Coronary artery (tissue), 2 donors: ENCODE measurements around the gene MIF4GD.

Experiments used
- DNase-seq: peaks from one replicate; pipeline ENCODE4 v3.0.0-alpha.2; 2017; ENCODE audit warnings: low spot score
- H3K27ac ChIP-seq, 2 donors: fragments of 200-600 bp; sonication (generic); one replicate each; pipeline ENCODE4 v1.5.1; 2016 to 2019
- H3K4me3 ChIP-seq: fragments of 200-600 bp; sonication (generic); 2 replicates; pipeline ENCODE4 v1.5.1; 2016; ENCODE audit warnings: mild to moderate bottlenecking, moderate library complexity
- TF ChIP-seq, protein P1 (sequence below): fragments of 200-600 bp; sonication (generic); IDR thresholded peaks from one replicate; pipeline ENCODE4 v1.5.1; 2019; ENCODE audit warnings: antibody characterized with exemption

Gene MIF4GD

DNA sequence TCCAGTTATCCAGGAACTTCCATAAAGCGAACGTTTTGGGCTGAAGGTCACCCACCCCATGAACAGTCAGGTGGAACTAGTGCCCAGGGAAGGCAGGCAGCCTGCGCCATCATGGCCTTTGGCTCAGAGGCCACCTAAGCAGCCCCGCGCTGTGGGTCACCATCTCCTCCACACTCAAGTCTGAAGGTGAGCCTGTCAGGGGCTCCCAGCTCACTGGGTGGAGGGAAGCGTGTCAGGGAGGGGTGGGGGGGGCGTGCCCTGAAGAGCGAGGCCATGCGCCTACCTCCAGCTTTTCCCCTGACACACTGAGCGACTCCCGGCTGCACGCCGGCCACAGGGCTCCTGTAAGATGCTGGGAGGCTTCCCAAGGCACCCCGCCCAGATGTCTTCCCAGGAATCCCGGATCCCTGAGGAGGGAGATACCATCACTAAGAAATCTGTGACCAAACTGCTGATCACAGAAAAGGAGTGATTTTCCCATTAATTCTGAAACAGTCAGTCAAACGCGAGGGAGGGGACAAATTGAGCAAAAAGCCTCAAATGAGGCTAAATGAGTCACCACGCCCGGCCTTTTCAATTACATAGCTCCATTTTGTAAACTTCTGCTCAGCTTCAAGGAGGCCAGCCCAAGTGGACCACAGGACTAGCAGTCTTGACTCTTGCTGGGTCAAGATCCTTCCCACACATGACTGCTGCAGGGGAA, 44.7 kb upstream of the MIF4GD start:
- no peak overlapping the region for H3K4me3 ChIP-seq
- H3K27ac ChIP-seq, result peak overlapping the region in 1 of 2 donors; percentile 72
- DNase-seq, result no peak
- TF ChIP-seq, protein P1, sequence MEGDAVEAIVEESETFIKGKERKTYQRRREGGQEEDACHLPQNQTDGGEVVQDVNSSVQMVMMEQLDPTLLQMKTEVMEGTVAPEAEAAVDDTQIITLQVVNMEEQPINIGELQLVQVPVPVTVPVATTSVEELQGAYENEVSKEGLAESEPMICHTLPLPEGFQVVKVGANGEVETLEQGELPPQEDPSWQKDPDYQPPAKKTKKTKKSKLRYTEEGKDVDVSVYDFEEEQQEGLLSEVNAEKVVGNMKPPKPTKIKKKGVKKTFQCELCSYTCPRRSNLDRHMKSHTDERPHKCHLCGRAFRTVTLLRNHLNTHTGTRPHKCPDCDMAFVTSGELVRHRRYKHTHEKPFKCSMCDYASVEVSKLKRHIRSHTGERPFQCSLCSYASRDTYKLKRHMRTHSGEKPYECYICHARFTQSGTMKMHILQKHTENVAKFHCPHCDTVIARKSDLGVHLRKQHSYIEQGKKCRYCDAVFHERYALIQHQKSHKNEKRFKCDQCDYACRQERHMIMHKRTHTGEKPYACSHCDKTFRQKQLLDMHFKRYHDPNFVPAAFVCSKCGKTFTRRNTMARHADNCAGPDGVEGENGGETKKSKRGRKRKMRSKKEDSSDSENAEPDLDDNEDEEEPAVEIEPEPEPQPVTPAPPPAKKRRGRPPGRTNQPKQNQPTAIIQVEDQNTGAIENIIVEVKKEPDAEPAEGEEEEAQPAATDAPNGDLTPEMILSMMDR, result no peak

DNA sequence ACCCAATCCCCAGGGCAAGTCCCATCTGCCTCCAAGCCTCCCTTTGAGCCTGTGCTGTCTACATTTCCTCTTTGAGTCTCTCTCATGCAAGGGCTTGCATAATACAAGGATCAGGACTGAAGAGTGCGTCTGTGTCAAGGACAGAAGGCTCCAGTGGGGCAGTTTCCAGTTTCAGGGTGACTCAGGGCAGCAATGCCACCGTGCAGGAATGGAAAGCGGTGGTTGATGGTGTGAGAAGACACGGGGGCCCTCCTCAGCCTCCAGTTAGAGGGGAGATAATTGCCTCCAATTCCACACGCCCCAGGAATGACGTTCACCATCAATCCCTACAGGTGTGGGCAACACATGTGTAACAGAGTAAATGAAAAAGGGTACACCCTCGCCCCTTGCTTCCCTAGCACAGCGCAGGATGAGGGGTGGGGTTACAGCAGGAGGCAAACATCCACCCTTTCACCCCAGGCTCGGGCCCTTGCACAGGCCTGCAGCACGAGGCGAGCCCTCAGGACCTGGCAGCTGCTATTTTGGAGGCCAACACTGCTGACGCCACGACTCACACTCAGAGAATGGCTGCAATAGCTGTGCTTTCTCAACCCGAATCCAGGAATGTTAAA, 43.0 kb upstream of the MIF4GD start:
- H3K27ac ChIP-seq, result peak overlapping the region; percentile 9 to 78
- H3K4me3 ChIP-seq, result no peak overlapping the region
- no peak for DNase-seq
- TF ChIP-seq, protein P1, result no peak

DNA sequence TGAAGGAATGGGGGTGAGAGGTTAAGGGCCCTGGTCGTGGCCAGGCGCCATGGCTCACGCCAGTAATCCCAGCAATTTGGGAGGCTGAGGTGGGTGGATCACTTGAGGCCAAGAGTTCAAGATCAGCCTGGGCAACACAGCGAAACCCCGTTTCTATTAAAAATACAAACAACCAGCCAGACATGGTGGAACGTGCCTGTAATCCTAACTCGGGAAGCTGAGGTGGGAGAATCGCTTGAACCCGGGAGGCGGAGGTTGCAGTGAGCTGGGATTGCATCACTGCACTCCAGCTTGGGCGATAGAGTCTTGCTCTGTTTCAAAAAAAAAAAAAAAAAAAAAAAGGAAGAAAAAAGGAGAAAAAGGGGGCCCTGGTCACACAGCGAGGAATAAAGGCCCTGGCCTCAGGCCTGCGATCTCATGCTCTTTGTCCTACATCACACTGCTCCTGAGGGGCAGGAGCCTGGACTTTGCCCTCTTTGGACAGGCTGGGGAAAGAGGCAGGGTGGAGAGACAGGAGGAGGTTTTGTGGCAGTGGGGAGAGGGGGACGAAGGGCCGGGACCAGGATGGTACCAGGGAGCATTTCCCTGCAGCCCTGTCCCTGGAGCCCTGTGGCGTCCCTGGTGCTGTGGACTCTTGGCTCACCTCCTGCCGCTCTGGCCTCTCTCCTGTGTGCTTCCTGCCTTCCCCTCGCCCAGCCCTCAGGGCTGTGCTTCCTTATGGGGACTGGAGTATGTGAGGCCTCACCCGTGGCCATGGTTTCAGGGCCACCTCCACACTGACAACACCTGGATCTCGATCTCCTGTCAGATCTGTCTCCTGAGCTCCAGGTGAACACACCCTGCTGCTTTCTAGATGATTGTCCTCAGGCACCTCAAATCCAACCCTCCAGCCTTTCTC, 38.0 kb upstream of the MIF4GD start:
- Histone ChIP-seq H3K27ac (peak overlapping the region in 1 of 2 donors; percentile 73), H3K4me3 (no peak overlapping the region)
- TF ChIP-seq, protein P1, result no peak
- no peak for DNase-seq

DNA sequence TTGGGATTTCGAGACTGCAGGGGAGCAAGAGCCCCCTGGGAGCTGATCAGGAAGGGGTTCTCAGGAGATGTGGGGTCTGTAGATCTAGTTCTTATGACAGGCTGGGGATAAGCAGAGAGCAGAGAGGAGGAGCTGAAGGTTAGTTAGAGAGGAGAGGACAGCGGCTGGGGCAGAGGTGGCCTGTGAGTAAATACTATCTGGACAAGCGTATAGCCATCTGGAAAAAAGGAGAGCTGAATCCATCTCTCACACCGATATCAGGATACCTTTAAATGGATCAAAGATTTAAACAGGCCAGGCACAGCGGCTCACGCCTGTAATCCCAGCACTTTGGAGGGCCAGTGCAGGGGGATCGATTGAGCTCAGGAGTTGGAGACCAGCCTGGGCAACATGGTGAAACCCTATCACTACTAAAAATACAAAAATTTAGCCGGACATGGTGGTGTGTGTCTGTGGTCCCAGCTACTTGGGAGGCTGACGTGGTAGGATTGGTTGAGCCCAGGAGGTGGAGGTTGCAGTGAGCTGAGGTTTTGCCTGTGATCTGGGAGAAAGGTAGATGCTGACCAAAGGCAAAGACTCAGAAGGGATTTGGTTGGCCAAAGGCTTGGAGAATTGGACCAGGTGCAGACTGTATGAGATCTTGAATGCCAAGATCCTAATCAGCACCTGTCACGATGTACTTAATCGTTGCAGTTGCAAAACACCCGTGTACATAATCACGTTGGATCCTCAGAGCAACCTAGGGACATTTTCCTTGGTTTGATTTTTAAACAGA, 37.1 kb upstream of the MIF4GD start:
- no peak overlapping the region for H3K4me3 ChIP-seq
- TF ChIP-seq, protein P1, result no peak
- no peak for DNase-seq
- H3K27ac ChIP-seq, result peak overlapping the region in 1 of 2 donors; percentile 56

DNA sequence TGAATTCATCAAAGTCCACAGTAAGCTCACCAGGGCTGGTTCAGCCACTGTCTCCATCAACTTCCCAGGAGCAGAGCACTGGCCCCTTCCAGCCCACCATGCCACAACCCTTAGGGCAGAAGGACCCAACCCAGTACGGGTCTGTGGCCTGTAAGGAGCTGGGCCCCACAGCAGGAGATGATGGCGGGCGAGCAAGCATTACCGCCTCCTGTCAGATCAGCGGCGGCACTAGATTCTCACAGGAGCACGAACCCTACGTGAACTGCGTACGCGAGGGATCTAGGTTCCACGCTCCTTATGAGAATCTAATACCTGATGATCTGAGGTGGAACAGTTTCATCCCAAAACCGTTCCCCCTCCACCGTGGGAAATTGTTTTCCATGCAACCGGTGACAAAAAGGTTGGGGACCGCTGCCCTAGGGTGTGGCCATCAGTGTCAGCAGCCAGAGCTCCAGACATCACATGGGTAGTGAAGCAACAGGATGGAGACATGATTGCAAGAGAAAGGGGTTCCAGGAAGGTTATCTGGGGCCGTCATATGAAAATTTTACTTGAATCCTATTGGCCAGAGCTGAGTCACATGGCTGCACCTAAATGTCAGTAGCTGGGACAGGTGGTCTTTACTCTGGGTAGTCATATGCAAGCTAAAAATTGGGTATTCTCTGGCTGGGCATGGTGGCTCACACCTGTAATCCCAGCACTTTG, 30.6 kb upstream of the MIF4GD start:
- TF ChIP-seq, protein P1, result no peak
- Histone ChIP-seq H3K27ac (no peak overlapping the region), H3K4me3 (no peak overlapping the region)
- no peak for DNase-seq

DNA sequence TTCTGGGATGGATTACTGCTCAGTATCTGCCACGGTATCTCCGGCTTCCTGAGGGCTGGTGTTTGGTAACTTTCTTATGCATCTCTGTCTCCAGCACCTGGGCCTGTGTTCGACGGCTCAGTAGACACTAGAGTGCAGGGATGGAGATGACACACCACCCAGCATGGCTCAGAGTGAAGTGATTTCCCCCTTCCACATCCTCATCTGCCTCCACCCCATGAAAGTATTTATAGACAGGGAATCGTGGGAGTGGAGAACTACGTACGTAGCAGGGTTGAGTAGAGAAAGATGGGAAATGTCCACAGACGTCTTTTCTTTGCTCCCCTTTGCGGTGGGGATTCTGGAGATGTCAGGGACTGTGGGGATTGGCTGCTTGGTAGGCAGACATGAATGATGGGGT, 30.0 kb upstream of the MIF4GD start:
- TF ChIP-seq, protein P1, result no peak
- no peak overlapping the region for H3K27ac ChIP-seq
- DNase-seq, result no peak

More for the DNA sequence above, 30.0 kb upstream of the MIF4GD start:
- H3K4me3 ChIP-seq, result no peak overlapping the region
